ENCODE results near the gene HIGD1A.

- TF ChIP-seq EZH2phosphoT487 (IDR thresholded peaks at IDR 0.05; ENCODE audit: low read length) (no peak), EZH2 (optimal IDR thresholded peaks at IDR 0.05; ENCODE audit: low read depth, low read length) (no peak), CTCF (IDR thresholded peaks at IDR 0.05; ENCODE audit: low read length) (no peak)
These were observed 64.7 kb downstream of the HIGD1A start for GRCh38 chr3:42739401-42740158.

Data from MM.1S (cell line).